GM20000 (cell line): ENCODE data around the gene CNN2.

Source experiments
- DNase-seq: peaks from one replicate; pipeline ENCODE4 v3.0.0; 2012; ENCODE audit warnings: low spot score
- CTCF ChIP-seq: IDR thresholded peaks from 2 replicates; pipeline ENCODE4 v1.5.1; 2012; ENCODE audit warnings: mild to moderate bottlenecking, control low read depth; ENCODE audit errors: extremely low read depth, missing control alignments

CNN2 gene

DNA sequence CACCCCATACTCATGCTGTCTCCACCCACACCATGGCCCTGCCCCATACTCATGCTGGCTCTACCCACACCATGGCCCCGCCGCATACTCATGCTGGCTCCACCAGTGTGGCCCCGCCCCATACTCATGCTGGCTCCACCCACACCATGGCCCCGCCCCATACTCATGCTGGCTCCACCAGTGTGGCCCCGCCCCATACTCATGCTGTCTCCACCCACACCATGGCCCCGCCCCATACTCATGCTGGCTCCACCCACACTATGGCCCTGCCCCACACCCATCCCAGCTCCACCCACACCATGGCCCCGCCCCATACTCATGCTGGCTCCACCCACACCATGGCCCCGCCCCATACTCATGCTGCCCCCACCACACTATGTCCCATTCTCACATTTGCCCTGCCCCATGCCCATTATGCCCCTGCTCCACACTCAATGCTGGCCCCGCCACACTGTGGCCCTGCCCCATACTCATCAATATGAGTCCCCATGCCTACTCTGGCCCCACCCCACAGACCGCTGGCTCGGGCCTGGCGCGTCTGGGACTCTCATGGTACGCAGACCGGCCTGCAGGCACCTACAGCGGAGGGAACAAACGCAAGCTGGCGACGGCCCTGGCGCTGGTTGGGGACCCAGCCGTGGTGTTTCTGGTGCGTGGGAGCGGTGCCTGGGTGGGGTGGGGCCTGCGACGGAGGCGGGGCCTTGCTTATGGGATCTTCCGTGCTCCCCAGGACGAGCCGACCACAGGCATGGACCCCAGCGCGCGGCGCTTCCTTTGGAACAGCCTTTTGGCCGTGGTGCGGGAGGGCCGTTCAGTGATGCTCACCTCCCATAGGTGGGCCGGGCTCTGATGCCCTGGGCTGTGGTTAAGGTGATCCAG lies 36.9 kb downstream of the CNN2 start:
- TF ChIP-seq CTCF, result no peak
- peak; percentile 71 for DNase-seq

DNA sequence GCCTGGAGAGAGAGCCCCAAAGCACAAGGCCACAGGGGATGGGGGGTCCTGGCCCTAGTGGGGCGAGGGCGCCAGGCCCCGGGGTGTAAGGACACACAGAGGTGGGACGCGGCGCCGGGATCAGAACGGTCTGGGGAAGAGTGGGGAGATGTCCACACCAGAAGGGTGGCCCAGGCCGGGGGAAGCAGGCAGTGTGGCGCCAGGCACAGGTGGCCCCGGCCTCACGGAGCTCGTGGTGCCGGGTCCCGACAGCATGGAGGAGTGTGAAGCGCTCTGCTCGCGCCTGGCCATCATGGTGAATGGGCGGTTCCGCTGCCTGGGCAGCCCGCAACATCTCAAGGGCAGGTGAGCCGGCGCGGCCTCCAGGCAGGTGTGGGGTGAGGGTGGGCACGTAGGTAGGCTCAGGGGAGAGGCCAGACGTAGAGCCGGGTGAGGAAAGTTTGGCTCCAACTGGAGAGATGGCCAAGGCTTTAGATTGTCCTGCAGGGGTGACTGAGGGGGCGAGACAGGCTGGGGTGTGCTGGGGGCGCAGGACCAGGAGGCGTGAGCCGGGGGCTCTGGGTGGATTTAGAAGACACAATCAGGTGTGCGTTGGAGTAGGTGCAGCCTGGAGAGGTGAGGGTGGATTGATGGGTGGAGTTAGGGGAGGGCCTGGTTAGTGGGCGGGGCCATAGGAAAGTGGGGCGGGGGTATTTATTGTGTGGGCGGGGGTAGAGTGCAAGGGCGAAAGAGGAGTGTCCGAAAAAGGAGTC lies 37.7 kb downstream of the CNN2 start:
- no peak for TF ChIP-seq CTCF
- DNase-seq, result no peak

- TF ChIP-seq CTCF, result peak; percentile 87
- DNase-seq, result peak; percentile 86
Measured at GRCh38 chr19:1064661-1065605, 38.5 kb downstream of the CNN2 start.

- DNase-seq, result no peak
- no peak for TF ChIP-seq CTCF
Measured at GRCh38 chr19:1065606-1066109, 39.2 kb downstream of the CNN2 start.

DNA sequence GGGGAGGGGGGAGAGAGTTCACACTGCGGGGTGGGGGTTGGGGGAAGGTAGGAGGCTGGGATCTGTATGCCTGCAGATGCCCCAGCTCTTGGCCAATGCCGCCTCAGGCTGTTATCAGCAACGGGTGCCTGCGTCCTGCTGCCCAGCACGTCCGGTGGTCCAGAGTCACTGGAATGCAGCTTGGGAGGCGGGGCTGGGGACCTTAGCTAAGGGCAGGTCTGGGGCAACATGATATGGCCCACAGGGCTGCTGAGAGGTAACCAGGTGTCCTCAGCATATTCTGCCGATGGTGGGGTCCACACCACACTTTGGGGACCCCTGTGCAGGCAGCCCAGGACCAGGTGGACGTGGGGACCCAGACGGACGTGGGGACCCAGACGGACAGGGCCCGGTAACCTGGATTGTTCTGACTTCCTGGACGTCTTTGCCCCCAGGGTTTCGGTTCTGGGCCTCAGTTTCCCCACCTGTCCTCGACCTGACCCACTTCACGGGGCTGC lies 39.9 kb downstream of the CNN2 start:
- TF ChIP-seq CTCF, result no peak
- no peak for DNase-seq

DNA sequence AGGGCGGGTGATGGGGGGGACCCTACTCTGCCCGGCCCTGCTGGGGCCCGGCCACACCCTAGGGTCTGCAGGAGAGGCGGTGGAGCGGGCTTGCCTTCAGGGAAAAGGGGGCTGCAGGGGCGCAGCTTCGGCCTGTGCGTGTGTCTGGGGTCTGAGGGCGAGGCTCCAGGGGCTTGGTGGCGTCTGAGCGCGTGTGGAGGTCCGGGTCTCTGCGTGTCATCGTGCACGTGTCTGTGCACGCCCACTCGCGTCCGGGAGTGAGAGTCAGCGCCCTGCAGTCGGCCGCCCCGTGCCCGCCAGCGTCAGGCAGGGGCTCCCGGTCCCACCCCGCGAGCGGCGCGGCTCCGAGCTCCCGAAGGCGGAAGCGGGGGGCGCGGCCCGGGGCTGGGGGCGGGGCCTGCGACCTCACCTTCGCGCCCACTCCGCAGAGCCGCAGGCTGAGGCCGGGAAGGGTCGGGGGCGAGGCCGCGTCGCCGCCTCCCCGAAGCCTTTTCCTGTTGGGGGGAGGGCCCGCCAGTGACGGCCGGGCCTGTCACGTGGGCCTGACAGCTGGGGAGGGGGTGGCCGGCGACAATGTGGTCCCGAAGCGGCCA lies 40.4 kb downstream of the CNN2 start, which contains the start of gene ARHGAP45:
TSS of gene ARHGAP45 (plus strand) at position 420 of the 593 bp plus-strand sequence. CDS start 239 bp downstream, outside the sequence.
- DNase-seq, result peak; percentile 94
- no peak for TF ChIP-seq CTCF
